ENCODE results near the gene ALG8. TPM values are rescaled to one million over a fixed set of nuclear protein-coding genes. Genes with fewer than 3 reads are reported as not detected.
"Not testable (repeated sequence)": the region's sequence is repeated elsewhere in the genome, so short reads cannot be mapped to it uniquely, and the experiment has no call there.

The ALG8 gene
- total RNA-seq, 2 donors from 2014 or later = 25.4 to 30.3 TPM

DNA sequence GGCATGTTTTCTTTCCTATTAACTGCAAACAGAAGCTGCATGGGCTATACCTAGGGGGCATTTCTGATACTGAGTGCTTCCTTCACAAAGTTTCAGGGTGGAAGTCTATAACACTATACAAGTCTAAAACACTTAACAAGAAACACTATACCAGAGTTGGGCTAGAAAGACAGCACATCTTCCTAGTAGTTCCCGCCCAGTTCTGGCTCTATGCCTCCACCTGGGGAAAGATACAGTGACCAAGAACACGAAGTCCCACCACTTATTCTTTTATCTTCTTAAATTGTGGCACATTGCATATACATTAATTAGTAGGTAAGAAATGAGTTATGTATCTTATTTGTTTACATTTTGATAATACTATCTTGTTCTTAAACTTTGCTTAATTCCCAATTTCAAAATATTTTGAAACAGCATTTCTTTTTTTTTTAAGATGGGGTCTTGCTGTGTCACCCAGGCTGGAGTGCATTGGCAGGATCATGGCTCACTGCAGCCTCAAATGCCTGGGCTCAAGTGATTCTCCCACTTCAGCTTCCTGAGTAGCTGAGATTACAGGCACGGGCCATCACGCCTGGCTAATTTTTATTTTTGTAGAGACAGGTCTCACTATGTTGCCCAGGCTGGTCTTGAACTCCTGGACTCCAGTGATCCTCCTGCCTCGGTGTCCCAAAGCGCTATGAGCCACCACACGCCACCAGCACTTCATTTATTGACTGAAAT, 41.6 kb downstream of the ALG8 start:
- no peaks in the 10 kb centered on the region for H3K27me3 ChIP-seq
- H3K4me3 ChIP-seq = no peak overlapping the region
- H3K4me1 ChIP-seq = no peaks in the 10 kb centered on the region
- DNase-seq = no peak
- no peak for ATAC-seq
- WGBS, 2 donors = 88 to 94% methylated on average over 7 of the region's 7 CpGs
- intact Hi-C loops (cut with DNase I) = no loop called here
- no peaks in the 10 kb centered on the region for H3K9me3 ChIP-seq
- H3K27ac ChIP-seq = no peak overlapping the region
- peaks cover 0 to 2% of the 10 kb centered on the region in 2 donors for H3K36me3 ChIP-seq (replicated peaks in 1 of 2; ENCODE audit: insufficient read depth in 1 of 2, low read depth in 2 of 2)
- TF ChIP-seq, protein P1, sequence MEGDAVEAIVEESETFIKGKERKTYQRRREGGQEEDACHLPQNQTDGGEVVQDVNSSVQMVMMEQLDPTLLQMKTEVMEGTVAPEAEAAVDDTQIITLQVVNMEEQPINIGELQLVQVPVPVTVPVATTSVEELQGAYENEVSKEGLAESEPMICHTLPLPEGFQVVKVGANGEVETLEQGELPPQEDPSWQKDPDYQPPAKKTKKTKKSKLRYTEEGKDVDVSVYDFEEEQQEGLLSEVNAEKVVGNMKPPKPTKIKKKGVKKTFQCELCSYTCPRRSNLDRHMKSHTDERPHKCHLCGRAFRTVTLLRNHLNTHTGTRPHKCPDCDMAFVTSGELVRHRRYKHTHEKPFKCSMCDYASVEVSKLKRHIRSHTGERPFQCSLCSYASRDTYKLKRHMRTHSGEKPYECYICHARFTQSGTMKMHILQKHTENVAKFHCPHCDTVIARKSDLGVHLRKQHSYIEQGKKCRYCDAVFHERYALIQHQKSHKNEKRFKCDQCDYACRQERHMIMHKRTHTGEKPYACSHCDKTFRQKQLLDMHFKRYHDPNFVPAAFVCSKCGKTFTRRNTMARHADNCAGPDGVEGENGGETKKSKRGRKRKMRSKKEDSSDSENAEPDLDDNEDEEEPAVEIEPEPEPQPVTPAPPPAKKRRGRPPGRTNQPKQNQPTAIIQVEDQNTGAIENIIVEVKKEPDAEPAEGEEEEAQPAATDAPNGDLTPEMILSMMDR (IDR thresholded peaks at IDR 0.05) = no peak
- TF ChIP-seq POLR2A (IDR thresholded peaks at IDR 0.05) = no peak

DNA sequence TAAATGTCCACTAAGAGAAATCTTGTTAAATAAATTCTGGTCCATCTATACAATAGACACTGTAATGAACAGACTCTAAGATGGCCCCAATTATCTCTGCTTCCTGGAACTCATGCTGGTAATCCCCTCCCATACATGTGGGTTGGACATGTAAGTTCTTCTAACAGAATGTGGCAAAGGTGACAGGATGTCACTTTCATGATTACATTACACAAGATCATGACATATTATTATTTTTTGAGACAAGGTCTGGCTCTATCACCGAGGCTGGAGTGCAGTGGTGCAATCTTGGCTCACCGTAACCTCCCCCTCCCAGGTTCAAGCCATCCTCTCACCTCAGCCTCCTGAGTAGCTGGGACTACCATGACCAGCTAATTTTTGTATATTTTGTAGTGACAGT, 45.2 kb downstream of the ALG8 start:
- WGBS, 2 donors = 91 to 97% methylated on average over 2 of the region's 2 CpGs
- no peaks in the 10 kb centered on the region for H3K27me3 ChIP-seq
- no peak overlapping the region for H3K4me3 ChIP-seq
- no peaks in the 10 kb centered on the region for H3K36me3 ChIP-seq (replicated peaks in 1 of 2; ENCODE audit: insufficient read depth in 1 of 2, low read depth in 2 of 2)
- H3K4me1 ChIP-seq = peaks cover 8% of the 10 kb centered on the region
- intact Hi-C loops (cut with DNase I) = no loop called here
- no peaks in the 10 kb centered on the region for H3K9me3 ChIP-seq
- H3K27ac ChIP-seq = no peak overlapping the region
- DNase-seq (no peak), ATAC-seq (no peak)
- TF ChIP-seq, protein P1 (IDR thresholded peaks at IDR 0.05) = no peak
- no peak for TF ChIP-seq POLR2A (IDR thresholded peaks at IDR 0.05)

DNA sequence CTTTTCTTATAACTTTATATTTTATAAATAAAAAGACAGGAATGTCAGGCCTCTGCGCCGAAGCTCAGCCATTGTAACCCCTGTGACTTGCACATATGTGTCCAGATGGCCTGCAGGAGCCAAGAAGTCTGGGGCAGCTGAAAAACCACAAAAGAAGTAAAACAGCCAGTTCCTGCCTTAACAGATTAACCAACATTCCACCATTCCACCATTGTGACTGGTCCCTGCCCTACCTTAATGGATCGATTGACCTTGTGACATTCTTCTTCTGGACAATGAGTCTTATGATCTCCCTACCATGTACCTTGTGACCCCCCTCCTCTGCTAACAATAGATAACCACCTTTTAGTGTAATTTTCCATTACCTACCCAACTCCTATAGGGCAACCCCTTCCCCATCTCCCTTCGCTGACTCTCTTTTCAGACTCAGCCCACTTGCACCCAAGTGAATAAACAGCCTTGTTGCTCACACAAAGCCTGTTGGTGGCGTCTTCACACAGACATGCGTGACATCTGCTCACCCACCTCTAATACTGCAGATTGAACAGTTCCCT, 52.8 kb downstream of the ALG8 start:
- DNase-seq; ATAC-seq; H3K9me3 ChIP-seq; H3K4me3 ChIP-seq; intact Hi-C loops (cut with DNase I); H3K27me3 ChIP-seq; H3K27ac ChIP-seq; H3K4me1 ChIP-seq; H3K36me3 ChIP-seq (replicated peaks in 1 of 2; ENCODE audit: insufficient read depth in 1 of 2, low read depth in 2 of 2): not testable (repeated sequence)
- WGBS, 2 donors = 84 to 91% methylated on average over 6 of the region's 6 CpGs

DNA sequence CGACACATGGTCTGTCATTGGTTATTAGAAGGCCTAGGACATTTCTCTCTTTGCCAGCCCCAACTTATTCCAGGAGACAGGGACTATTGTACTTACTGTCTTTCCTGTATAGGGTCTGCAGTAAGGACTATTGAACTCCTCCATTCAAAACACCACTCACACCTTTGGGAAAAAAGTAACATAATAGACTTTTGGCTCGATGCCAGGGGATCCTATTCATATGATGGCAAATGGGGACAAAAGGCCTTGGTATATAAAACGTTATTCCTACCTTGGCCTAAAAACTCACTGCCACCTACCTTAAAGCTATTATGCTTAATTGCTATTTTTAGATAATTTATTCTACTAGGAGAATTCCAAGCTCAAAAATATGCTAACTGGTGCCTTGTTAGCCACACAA, 53.5 kb downstream of the ALG8 start:
- no peak for ATAC-seq
- H3K4me3 ChIP-seq = no peak overlapping the region
- TF ChIP-seq, protein P1 (IDR thresholded peaks at IDR 0.05) = no peak
- no peak for TF ChIP-seq POLR2A (IDR thresholded peaks at IDR 0.05)
- no peaks in the 10 kb centered on the region for H3K9me3 ChIP-seq
- peaks cover 7% of the 10 kb centered on the region for H3K4me1 ChIP-seq
- 42 to 45% methylated on average over 3 of the region's 3 CpGs for WGBS, 2 donors
- intact Hi-C loops (cut with DNase I) = no loop called here
- no peak overlapping the region for H3K27ac ChIP-seq
- no peak for DNase-seq
- H3K36me3 ChIP-seq (replicated peaks in 1 of 2; ENCODE audit: insufficient read depth in 1 of 2, low read depth in 2 of 2) = no peaks in the 10 kb centered on the region
- H3K27me3 ChIP-seq = no peaks in the 10 kb centered on the region

DNA sequence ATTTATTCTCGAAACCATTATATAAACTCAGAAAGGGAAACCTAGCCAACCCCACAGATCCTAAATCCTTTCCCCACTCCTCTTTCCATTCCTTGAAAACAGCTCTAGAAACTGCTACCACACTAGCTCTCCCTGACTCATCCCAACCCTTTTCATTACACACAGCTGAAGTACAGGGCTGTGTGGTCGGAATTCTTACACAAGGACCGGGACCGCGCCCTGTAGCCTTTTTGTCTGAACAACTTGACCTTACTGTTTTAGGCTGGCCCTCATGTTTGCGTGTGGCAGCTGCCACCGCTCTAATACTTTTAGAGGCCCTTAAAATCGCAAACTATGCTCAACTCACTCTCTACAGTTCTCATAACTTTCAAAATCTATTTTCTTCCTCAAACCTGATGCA, 54.9 kb downstream of the ALG8 start:
- H3K27ac ChIP-seq; intact Hi-C loops (cut with DNase I); DNase-seq; ATAC-seq; H3K4me3 ChIP-seq; H3K36me3 ChIP-seq (replicated peaks in 1 of 2; ENCODE audit: insufficient read depth in 1 of 2, low read depth in 2 of 2); H3K9me3 ChIP-seq; H3K4me1 ChIP-seq; H3K27me3 ChIP-seq: not testable (repeated sequence)
- WGBS, 2 donors = 82 to 90% methylated on average over 8 of the region's 8 CpGs

DNA sequence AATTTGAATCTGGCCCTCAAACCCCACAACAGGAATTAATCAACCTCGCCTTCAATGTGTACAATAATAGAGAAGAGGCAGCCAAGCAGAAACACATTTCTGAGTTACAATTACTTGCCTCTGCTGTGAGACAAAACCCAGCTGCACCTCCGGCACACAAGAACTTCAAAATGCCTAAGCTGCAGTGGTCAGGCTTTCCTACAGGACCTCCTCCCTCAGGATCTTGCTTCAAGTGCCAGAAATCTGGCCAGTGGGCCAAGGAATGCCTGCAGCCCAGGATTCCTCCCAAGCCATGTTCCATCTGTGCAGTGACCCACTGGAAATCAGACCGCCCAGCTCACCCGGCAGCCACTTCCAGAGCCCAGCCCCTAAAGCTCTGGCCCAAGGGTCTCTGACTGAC, 56.4 kb downstream of the ALG8 start:
- intact Hi-C loops (cut with DNase I) = no loop called here
- peaks cover 14% of the 10 kb centered on the region for H3K4me1 ChIP-seq
- no peak for DNase-seq
- no peaks in the 10 kb centered on the region for H3K9me3 ChIP-seq
- 50 to 73% methylated on average over 1 to 4 of the region's 4 CpGs for WGBS, 2 donors
- ATAC-seq = no peak
- H3K36me3 ChIP-seq (replicated peaks in 1 of 2; ENCODE audit: insufficient read depth in 1 of 2, low read depth in 2 of 2) = no peaks in the 10 kb centered on the region
- H3K27me3 ChIP-seq = no peaks in the 10 kb centered on the region
- no peak overlapping the region for H3K27ac ChIP-seq
- H3K4me3 ChIP-seq = no peak overlapping the region
- no peak for TF ChIP-seq POLR2A (IDR thresholded peaks at IDR 0.05)
- TF ChIP-seq, protein P1 (IDR thresholded peaks at IDR 0.05) = no peak

All from body of pancreas (tissue), 4 donors.